Measurements from ENCODE around the gene DOK6.

Gene DOK6

DNA sequence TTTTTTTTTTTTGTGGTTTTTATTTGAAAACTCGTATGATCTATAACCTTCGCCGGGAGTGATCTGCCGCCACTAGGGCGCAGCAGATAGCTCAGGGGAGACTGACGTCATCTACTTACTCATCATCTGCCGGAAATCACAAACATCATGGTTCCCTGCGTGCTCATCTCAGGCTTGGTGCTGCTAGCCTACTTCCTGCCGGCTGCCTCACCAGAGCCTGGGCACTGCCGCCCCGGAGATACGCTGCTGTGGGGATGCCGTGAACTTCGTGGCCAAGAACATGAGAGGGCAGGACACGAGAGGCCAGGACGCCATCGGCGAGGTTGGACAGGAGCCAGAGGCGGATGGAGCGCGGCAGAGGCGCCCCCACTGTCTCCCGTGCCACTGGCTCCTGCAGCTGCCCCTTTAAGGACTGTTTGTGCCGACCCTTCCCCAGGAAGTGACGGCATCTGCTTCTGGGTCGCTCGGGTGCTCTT is 68.8 kb downstream of the DOK6 start:
- ChIA-PET CTCF (no interaction called here), POLR2A (no interaction called here)
- DNase-seq (ENCODE audit: extremely low spot score) = no peak
- TF ChIP-seq, protein P1, sequence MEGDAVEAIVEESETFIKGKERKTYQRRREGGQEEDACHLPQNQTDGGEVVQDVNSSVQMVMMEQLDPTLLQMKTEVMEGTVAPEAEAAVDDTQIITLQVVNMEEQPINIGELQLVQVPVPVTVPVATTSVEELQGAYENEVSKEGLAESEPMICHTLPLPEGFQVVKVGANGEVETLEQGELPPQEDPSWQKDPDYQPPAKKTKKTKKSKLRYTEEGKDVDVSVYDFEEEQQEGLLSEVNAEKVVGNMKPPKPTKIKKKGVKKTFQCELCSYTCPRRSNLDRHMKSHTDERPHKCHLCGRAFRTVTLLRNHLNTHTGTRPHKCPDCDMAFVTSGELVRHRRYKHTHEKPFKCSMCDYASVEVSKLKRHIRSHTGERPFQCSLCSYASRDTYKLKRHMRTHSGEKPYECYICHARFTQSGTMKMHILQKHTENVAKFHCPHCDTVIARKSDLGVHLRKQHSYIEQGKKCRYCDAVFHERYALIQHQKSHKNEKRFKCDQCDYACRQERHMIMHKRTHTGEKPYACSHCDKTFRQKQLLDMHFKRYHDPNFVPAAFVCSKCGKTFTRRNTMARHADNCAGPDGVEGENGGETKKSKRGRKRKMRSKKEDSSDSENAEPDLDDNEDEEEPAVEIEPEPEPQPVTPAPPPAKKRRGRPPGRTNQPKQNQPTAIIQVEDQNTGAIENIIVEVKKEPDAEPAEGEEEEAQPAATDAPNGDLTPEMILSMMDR (IDR thresholded peaks at IDR 0.05; ENCODE audit: control extremely low read depth, extremely low read depth, low read depth, missing control alignments) = peak; percentile 10

DNA sequence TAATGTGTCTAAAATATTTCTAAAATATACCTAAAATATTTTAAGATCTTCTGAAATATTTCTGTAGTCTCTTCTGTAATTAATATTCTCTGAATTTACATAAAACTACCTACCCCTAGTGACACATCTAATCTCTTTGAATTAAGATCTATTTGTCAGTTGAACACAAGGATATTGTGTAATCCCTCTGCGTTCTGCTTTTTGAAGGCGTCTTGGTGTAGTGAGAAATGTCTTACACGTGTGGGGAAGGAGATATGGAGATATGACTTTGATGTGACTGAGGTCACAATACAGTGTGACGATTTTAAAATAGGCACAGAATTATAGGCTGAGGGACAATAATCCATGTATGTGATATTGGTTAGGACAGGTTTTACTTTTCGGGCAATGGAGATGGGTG is 79.8 kb downstream of the DOK6 start:
- POLR2A ChIA-PET = no interaction called here

DNA sequence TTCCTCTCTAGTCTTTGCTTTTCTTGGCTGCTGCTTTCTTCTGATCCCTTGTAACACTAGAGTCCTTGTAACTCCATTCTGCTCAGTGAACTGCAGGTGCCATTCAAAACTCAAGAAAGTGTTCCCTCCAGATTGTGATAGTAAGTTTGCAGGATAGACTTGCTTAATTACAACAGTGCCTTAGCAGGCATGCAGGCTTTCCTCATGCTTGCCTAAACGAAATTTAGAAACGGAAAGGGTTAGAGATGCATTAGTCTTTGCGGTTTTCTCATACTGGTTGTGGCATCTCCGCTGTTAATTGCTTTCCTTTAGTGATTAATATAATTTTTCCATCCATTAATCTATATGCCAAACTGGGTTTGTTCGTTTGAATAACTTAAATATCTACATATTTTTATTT is 82.9 kb downstream of the DOK6 start:
- ChIA-PET CTCF (no interaction called here), POLR2A (no interaction called here)
- no peak for DNase-seq (ENCODE audit: extremely low spot score)
- TF ChIP-seq, protein P1 (IDR thresholded peaks at IDR 0.05; ENCODE audit: control extremely low read depth, extremely low read depth, low read depth, missing control alignments) = no peak

More for the DNA sequence above, 79.8 kb downstream of the DOK6 start:
- TF ChIP-seq, protein P1 (IDR thresholded peaks at IDR 0.05; ENCODE audit: control extremely low read depth, extremely low read depth, low read depth, missing control alignments) = no peak
- no peak for DNase-seq (ENCODE audit: extremely low spot score)
- CTCF ChIA-PET = no interaction called here

DNA sequence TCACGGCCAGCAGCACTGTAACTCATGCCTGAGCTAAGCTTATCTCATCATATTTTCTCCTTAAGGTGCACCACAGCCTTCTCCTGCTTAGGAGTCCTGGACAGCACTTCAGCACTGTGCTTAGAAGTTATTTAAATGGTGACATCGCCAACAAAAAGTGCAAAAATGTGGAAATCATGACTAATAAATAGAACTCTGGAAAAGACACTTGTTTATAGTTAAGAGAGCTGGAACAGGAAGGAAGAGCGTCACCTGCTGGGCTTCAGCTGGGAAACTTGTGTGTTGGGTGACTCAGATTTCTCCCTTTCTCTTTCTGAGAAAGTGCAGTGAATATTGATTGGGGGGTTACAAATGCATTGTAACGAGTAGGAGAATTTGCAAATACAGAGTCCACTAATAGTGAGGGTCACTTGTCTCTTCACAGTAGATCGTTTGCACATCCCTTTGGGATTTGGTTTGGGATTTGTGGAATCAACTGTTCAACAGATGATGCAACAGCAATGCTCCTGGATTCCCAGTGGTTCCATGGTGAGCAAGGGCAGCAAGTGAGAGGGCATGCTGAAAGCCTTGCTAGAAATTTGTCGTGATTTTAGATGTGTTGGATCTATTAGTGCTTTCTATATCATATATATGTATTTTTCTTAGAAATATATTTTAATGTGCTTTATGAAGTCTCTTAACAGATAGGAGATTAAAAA is 84.2 kb downstream of the DOK6 start:
- ChIA-PET POLR2A (no interaction called here), CTCF (no interaction called here)
- TF ChIP-seq, protein P1 (IDR thresholded peaks at IDR 0.05; ENCODE audit: control extremely low read depth, extremely low read depth, low read depth, missing control alignments) = no peak
- DNase-seq (ENCODE audit: extremely low spot score) = no peak

DNA sequence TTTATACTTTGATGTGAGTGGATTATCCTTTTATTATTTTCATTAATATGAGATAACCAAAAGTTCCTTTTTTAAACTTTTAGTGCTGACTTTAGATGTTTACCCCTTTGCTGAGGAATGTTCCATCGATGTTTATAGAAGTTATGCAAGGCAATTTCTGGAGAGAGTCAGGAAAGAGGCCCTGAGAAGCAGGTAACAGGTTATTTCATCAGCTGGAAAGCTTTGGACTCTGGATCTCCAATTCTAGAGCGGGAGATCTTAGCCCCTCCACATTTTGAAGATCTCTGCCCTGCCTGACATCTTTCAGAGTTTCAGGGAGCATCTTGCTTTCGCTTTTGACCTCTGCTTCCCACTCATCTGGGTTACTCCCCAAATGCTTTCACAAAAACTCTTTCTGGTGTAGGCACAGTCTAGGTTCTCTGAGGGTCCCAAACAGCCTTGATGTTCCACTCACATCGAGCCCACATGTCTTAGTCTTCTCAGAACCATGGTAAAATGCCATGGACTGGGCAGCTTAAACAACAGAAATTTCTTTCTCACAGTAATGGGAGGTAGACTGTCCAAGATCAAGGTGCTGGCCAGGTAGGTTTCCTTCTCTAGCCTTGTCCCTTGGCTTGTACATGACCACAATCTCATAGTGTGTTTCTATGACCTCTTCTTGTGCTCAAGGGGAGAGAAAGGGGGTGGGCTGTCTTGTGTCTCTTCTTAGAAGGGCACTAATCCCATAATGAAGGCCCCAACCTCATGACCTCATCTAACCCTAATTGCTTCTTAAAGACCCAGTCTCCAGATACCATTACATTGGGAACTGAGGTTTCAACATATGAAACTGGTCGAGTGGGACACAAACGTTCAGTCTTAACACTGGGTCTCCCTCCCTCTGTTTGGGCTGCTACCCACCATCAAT is 87.1 kb downstream of the DOK6 start:
- TF ChIP-seq, protein P1 (IDR thresholded peaks at IDR 0.05; ENCODE audit: control extremely low read depth, extremely low read depth, low read depth, missing control alignments) = no peak
- ChIA-PET CTCF (no interaction called here), POLR2A (no interaction called here)
- DNase-seq (ENCODE audit: extremely low spot score) = no peak

DNA sequence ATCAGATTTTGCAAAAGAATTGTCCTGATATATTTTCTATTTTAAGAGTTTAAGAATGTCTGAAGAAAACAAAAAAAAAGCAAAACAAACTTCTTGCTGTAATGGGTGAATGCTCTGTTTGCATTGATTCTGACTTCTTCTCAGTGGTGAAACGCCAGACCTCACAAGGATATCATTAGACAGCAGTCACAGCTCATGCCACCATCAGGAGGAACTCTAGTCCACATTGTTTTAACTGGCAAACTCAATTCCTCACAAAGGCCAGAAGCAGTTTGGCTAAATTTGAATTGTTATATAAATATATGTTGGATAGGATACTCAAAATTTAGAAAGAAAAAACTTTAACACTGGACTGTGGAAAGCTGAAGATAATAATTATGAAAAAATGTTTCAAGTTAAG is 89.4 kb downstream of the DOK6 start:
- no peak for DNase-seq (ENCODE audit: extremely low spot score)
- ChIA-PET POLR2A (no interaction called here), CTCF (no interaction called here)
- TF ChIP-seq, protein P1 (IDR thresholded peaks at IDR 0.05; ENCODE audit: control extremely low read depth, extremely low read depth, low read depth, missing control alignments) = no peak
